BE2C (cell line): ENCODE measurements around the gene ZNF516.

ENCODE experiments used
- DNase-seq: peaks from one replicate; pipeline ENCODE4 v3.0.0-alpha.2; 2020
- H3K27me3 ChIP-seq: fragments of 250-450 bp; sonication (Bioruptor Pico); 2 replicates; pipeline ENCODE4 v1.5.1; 2020; ENCODE audit warnings: mild to moderate bottlenecking
- H3K36me3 ChIP-seq: fragments of 250-450 bp; sonication (Bioruptor Pico); 2 replicates; pipeline ENCODE4 v1.5.1; 2020; ENCODE audit warnings: mild to moderate bottlenecking
- H3K4me1 ChIP-seq: fragments of 250-450 bp; sonication (Bioruptor Pico); 2 replicates; pipeline ENCODE4 v1.5.1; 2020
- H3K4me3 ChIP-seq: 2 replicates; pipeline ENCODE4 v1.5.1; 2011; ENCODE audit warnings: low read depth, low read length
- H3K9me3 ChIP-seq: fragments of 250-450 bp; sonication (Bioruptor Pico); 2 replicates; pipeline ENCODE4 v1.5.1; 2020
- TF ChIP-seq, protein P1 (sequence below): IDR thresholded peaks from 2 replicates; pipeline ENCODE4 v1.5.1; 2012; ENCODE audit warnings: mild to moderate bottlenecking, low read depth, low read length

Gene ZNF516

DNA sequence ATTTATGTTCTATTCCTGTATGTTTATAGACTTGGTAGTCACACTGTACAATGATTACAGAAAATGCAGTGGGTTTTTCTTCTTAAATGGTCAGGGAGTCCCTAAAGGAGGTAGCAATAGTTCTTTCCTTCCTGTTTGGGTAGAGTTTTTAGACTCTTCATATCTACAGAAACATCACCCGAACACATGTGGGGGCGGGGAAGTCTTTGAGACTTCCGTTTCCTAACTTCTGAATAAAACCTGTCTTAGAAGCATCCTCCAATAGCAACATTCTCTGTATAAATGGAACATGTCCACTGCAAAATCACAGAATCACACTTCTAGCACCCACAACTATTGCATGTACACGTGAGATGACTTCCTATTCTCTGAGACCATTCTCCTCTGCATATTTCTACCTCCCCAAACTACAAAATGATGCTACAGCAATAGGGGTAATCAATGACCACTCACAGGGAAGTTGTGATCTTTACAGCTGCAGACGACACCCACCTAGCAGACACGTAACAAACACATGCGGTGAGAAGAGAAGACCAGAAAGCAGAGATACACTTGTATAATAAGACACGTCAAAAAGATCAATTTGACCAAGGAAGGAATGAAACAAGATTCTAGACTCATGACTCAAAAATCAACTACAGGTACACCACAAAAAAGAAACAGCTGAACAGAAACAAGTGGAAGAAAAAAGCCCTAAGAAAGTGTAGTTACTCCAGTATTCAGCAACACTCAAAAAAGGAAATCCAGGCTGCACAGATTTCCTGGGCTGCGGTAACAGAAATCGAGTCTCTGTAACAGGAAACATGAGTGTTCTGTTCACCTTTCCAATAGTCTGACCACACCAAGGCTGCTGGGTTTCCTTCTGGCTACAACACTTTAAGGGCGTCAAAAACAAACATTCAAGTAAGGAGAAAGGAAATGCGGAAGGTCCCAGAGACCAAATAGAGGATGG, 120.4 kb downstream of the ZNF516 start:
- Histone ChIP-seq H3K9me3 (no peaks in the 10 kb centered on the region), H3K4me3 (no peak overlapping the region), H3K4me1 (no peaks in the 10 kb centered on the region), H3K36me3 (no peaks in the 10 kb centered on the region; the same call in 1 of the 2 replicates), H3K27me3 (no peaks in the 10 kb centered on the region)
- DNase-seq: no peak
- TF ChIP-seq, protein P1, sequence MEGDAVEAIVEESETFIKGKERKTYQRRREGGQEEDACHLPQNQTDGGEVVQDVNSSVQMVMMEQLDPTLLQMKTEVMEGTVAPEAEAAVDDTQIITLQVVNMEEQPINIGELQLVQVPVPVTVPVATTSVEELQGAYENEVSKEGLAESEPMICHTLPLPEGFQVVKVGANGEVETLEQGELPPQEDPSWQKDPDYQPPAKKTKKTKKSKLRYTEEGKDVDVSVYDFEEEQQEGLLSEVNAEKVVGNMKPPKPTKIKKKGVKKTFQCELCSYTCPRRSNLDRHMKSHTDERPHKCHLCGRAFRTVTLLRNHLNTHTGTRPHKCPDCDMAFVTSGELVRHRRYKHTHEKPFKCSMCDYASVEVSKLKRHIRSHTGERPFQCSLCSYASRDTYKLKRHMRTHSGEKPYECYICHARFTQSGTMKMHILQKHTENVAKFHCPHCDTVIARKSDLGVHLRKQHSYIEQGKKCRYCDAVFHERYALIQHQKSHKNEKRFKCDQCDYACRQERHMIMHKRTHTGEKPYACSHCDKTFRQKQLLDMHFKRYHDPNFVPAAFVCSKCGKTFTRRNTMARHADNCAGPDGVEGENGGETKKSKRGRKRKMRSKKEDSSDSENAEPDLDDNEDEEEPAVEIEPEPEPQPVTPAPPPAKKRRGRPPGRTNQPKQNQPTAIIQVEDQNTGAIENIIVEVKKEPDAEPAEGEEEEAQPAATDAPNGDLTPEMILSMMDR: no peak

DNA sequence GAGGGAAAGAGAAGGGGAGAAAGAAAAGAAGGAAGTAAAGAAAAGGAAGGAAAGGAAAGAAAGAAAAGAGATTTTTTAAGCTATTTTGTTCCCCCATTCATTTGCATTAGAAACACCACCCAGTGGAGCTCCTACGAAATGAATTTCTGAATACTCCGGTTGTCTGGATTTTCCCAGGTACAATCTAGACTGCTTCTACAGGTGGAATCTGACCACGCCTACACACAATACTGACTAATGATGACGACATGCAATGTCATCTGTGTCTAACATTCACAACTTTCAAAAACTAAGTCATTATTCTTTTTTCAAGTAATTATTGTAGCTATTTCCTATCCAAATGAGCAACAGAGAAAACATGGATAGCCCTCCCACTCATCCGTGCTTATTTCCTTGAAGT, 121.7 kb downstream of the ZNF516 start:
- Histone ChIP-seq H3K27me3 (no peaks in the 10 kb centered on the region), H3K4me3 (no peak overlapping the region), H3K9me3 (no peaks in the 10 kb centered on the region), H3K36me3 (no peaks in the 10 kb centered on the region; the same call in 1 of the 2 replicates), H3K4me1 (no peaks in the 10 kb centered on the region)
- TF ChIP-seq, protein P1: no peak
- no peak for DNase-seq

DNA sequence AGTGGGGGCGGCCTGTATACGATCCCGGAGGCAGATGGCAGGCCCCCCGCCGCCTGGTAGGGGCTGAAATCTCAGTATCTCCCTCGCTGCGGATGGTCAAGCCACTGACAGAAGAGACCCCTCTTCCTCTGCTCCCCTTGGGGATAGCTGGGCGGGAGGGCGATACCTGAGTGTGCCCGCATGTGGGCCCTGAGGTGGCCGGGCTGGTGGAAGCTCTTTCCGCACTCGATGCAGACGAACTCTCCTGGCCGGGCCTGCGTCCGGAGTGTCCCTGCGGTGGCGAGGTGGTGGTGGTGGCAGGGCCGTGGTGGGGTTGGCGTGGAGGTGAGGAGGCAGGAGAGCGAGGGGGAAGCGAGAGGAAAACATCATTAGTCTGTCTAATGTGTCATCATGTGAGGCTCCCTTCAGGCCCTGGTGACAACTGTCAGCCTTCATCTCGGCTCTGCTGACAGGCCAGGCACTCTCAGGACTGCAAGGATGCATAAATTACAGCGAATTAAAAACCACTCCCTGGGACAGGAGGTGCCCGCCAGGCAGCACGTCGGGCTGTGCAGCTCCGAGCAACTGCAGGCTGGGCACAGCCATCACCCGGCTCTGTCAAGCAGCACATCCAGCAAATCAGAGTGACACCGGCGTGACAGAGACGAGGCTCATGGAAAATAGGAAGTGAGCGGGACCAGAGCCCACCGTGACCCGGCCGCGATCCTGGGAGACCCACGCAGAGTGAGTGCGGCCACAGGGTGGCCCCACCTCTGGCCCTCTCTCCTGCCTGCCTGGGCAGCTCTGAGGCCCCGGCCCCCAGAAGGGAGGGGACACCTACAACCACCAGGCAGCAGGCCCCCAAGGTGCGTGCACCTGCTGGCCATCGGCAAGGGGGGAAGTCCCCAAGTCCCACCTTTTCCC, 123.5 kb downstream of the ZNF516 start:
- H3K36me3 ChIP-seq: no peaks in the 10 kb centered on the region; the same call in 1 of the 2 replicates
- H3K9me3 ChIP-seq: no peaks in the 10 kb centered on the region
- no peaks in the 10 kb centered on the region for H3K4me1 ChIP-seq
- TF ChIP-seq, protein P1: no peak
- no peaks in the 10 kb centered on the region for H3K27me3 ChIP-seq
- H3K4me3 ChIP-seq: no peak overlapping the region
- no peak for DNase-seq

DNA sequence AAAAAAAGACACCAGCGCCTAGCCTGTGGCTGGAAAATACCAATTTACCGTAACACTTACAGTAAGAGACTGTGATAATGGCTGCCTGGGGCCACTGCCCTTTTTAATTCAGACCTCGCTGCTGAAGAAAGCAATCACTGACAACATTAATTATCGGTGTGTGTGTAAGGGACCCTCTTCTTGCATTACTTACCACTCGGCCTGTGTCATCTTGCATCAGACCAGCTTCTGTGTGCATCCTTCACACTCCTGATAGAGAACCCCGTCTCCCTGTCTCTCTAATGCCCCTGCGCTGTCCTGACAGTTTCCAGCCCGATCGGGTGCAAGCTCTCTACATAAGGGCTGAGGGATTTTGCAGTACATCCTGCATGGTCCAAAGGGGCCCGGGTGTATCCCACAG, 124.4 kb downstream of the ZNF516 start:
- TF ChIP-seq, protein P1: no peak
- Histone ChIP-seq H3K9me3 (no peaks in the 10 kb centered on the region), H3K4me1 (no peaks in the 10 kb centered on the region), H3K27me3 (no peaks in the 10 kb centered on the region), H3K36me3 (no peaks in the 10 kb centered on the region; the same call in 1 of the 2 replicates), H3K4me3 (no peak overlapping the region)
- DNase-seq: no peak

DNA sequence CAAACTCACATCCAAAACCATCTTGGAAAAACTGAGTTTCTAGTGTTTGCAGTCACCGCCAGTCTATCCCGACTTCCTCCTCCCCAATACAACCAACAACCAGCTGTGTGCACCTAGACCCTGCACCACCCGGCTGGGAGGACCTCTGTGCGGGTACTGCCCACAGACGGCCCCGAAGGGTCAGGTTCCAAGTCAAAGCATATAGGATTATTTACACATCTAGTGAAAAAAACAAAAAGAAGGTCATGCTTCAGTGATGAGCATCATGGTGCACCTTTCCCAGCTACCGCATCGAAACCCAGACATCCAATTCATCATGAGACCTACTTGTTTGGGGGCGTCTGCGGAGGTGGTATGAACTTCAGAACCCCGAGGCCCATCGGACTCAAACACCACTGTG, 124.8 kb downstream of the ZNF516 start:
- Histone ChIP-seq H3K36me3 (no peaks in the 10 kb centered on the region; the same call in 1 of the 2 replicates), H3K4me1 (no peaks in the 10 kb centered on the region), H3K9me3 (no peaks in the 10 kb centered on the region), H3K27me3 (no peaks in the 10 kb centered on the region), H3K4me3 (no peak overlapping the region)
- TF ChIP-seq, protein P1: no peak
- DNase-seq: no peak
